ENCODE measurements around the gene CHMP4B. TPM values are rescaled to one million over a fixed set of nuclear protein-coding genes. Genes with fewer than 3 reads are reported as not detected.

CHMP4B gene
- total and polyA plus RNA-seq, 2 donors (not counting 1 experiment from before 2014, with no cell fraction given) = 62.3 to 83.9 TPM

DNA sequence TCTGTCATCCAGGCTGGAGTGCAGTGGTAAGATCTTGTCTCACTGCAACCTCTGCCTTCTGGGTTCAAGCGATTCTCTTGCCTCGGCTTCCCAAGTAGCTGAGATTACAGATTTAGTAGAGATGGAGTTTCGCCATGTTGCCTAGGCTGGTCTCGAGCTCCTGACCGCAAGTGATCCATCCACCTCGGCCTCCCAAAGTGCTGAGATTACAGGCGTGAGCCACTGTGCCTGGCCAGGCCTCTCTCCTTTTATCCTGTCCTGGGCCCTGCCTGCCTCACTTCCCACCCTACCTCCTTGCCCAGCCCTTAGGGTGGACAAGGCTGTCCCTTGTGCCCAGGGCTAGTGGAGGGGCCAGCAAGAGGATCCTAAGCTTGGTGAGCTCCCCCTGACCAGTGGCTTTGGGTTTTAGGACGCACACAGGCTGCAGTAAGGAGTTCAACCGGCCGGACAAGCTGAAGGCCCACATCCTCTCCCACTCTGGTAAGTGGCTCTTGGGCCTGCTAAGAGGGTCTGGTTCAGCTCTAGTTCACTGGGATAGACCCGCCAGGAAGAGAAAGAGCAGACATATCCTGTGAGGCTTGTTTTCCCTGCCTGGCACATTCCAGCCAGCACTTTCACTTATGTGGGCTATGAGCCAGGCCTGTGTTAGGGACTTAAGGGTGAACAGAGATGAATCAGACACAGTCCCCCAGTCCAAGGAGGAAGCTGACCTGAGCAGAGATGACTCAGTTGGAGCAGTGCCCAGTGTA is 21.9 kb upstream of the CHMP4B start:
- WGBS (ENCODE audit: insufficient coverage) = 100% methylated on average over 10 of the region's 11 CpGs
- Mint-ChIP-seq H3K4me1 (peaks cover 41% of the 10 kb centered on the region), H3K27me3 (no peaks in the 10 kb centered on the region), H3K4me3 (no peak overlapping the region), H3K9me3 (ENCODE audit: insufficient read depth) (no peaks in the 10 kb centered on the region), H3K27ac (no peak overlapping the region)
- peaks cover 0 to 3% of the 10 kb centered on the region in 2 experiments for H3K36me3 ChIP-seq (replicated peaks in 1 of 2; ENCODE audit: control extremely low read depth in 1 of 2, control insufficient read depth in 1 of 2, extremely low read depth in 1 of 2, insufficient read depth in 2 of 2, low read length in 1 of 2)
- H3K4me1 ChIP-seq (ENCODE audit: control insufficient read depth in 2 of 2, insufficient read depth in 2 of 2, low read length in 2 of 2) = peaks cover 30 to 39% of the 10 kb centered on the region in 2 donors
- H3K79me2 ChIP-seq (ENCODE audit: control insufficient read depth, insufficient read depth, low read length) = no peaks in the 10 kb centered on the region
- DNase-seq (no peak), ATAC-seq (ENCODE audit: low read depth) (no peak)
- ChIA-PET POLR2A (interaction anchor here (0.6 kb wide), 1 partner anchor 56 kb away, joined by 4 read pairs; no protein-coding TSS in a partner anchor), CTCF (interaction anchor here (0.8 to 2.3 kb wide), 3 partner anchors 10 to 340 kb away, joined by 3 to 8 read pairs (median 3); no protein-coding TSS in a partner anchor)
- H3K4me2 ChIP-seq (replicated peaks; ENCODE audit: low read depth, low read length, poor library complexity, severe bottlenecking) = no peak overlapping the region
- intact Hi-C loops (cut with micrococcal nuclease) = no loop called here
- H4K20me1 ChIP-seq (ENCODE audit: control insufficient read depth, insufficient read depth, low read length, poor library complexity, severe bottlenecking) = no peaks in the 10 kb centered on the region
- no peaks in the 10 kb centered on the region for H3K9me3 ChIP-seq (ENCODE audit: control extremely low read depth in 1 of 3, control insufficient read depth in 2 of 3, insufficient read depth in 1 of 3, low read length in 2 of 3)
- H3K27me3 ChIP-seq (replicated peaks in 1 of 4; ENCODE audit: control extremely low read depth in 1 of 4, control insufficient read depth in 3 of 4, insufficient read depth in 4 of 4, low read length in 3 of 4) = no peaks in the 10 kb centered on the region
- H3K9ac ChIP-seq (ENCODE audit: low read length) = no peak overlapping the region
- TF ChIP-seq, protein P1, sequence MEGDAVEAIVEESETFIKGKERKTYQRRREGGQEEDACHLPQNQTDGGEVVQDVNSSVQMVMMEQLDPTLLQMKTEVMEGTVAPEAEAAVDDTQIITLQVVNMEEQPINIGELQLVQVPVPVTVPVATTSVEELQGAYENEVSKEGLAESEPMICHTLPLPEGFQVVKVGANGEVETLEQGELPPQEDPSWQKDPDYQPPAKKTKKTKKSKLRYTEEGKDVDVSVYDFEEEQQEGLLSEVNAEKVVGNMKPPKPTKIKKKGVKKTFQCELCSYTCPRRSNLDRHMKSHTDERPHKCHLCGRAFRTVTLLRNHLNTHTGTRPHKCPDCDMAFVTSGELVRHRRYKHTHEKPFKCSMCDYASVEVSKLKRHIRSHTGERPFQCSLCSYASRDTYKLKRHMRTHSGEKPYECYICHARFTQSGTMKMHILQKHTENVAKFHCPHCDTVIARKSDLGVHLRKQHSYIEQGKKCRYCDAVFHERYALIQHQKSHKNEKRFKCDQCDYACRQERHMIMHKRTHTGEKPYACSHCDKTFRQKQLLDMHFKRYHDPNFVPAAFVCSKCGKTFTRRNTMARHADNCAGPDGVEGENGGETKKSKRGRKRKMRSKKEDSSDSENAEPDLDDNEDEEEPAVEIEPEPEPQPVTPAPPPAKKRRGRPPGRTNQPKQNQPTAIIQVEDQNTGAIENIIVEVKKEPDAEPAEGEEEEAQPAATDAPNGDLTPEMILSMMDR (IDR thresholded peaks at IDR 0.05) = no peak
- no peak for TF ChIP-seq EZH2 (IDR thresholded peaks at IDR 0.05; ENCODE audit: borderline replicate concordance, insufficient read depth, low read depth, low read length, poor library complexity, severe bottlenecking)
- no peak overlapping the region for H2AFZ ChIP-seq (ENCODE audit: insufficient read depth, low read depth, low read length, poor library complexity, severe bottlenecking)
- no peak overlapping the region for H3K27ac ChIP-seq (ENCODE audit: low read length in 2 of 2)
- H3K4me3 ChIP-seq (ENCODE audit: control extremely low read depth in 1 of 5, extremely low read depth in 1 of 5, insufficient read depth in 1 of 5, low read depth in 2 of 5, low read length in 4 of 5) = no peak overlapping the region

DNA sequence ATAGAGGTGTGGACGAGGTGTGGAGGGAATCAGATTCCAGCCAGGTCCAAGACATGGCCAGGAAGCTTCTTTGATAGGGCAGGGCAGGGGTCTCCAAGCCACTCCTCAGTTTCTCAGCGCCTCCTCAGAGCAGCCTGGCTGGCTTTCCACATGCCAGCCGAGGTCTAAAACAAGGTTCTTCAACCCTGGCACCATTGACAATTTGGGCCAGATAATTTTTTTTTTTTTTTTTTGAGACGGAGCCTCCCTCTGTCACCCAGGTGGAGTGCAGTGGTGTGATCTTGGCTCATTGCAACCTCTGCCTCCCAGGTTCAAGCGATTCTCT is 21.3 kb upstream of the CHMP4B start:
- Histone ChIP-seq H3K36me3 (replicated peaks in 1 of 2; ENCODE audit: control extremely low read depth in 1 of 2, control insufficient read depth in 1 of 2, extremely low read depth in 1 of 2, insufficient read depth in 2 of 2, low read length in 1 of 2) (peaks cover 0 to 3% of the 10 kb centered on the region in 2 experiments), H3K4me2 (replicated peaks; ENCODE audit: low read depth, low read length, poor library complexity, severe bottlenecking) (no peak overlapping the region), H2AFZ (ENCODE audit: insufficient read depth, low read depth, low read length, poor library complexity, severe bottlenecking) (no peak overlapping the region), H4K20me1 (ENCODE audit: control insufficient read depth, insufficient read depth, low read length, poor library complexity, severe bottlenecking) (no peaks in the 10 kb centered on the region), H3K4me3 (ENCODE audit: control extremely low read depth in 1 of 5, extremely low read depth in 1 of 5, insufficient read depth in 1 of 5, low read depth in 2 of 5, low read length in 4 of 5) (no peak overlapping the region), H3K27me3 (replicated peaks in 1 of 4; ENCODE audit: control extremely low read depth in 1 of 4, control insufficient read depth in 3 of 4, insufficient read depth in 4 of 4, low read length in 3 of 4) (no peaks in the 10 kb centered on the region), H3K4me1 (ENCODE audit: control insufficient read depth in 2 of 2, insufficient read depth in 2 of 2, low read length in 2 of 2) (peaks cover 26 to 33% of the 10 kb centered on the region in 2 donors), H3K27ac (ENCODE audit: low read length in 2 of 2) (no peak overlapping the region), H3K9me3 (ENCODE audit: control extremely low read depth in 1 of 3, control insufficient read depth in 2 of 3, insufficient read depth in 1 of 3, low read length in 2 of 3) (no peaks in the 10 kb centered on the region), H3K79me2 (ENCODE audit: control insufficient read depth, insufficient read depth, low read length) (no peaks in the 10 kb centered on the region), H3K9ac (ENCODE audit: low read length) (no peak overlapping the region)
- ChIA-PET CTCF (interaction anchor here (1.4 to 2.3 kb wide), 2 partner anchors 10 to 279 kb away, joined by 3 to 8 read pairs; no protein-coding TSS in a partner anchor), POLR2A (interaction anchor here (0.6 kb wide), 1 partner anchor 57 kb away, joined by 4 read pairs; no protein-coding TSS in a partner anchor)
- Mint-ChIP-seq H3K27ac (no peak overlapping the region), H3K4me1 (peaks cover 35% of the 10 kb centered on the region), H3K27me3 (no peaks in the 10 kb centered on the region), H3K9me3 (ENCODE audit: insufficient read depth) (no peaks in the 10 kb centered on the region), H3K4me3 (no peak overlapping the region)
- 85% methylated on average over 3 of the region's 5 CpGs for WGBS (ENCODE audit: insufficient coverage)
- intact Hi-C loops (cut with micrococcal nuclease) = no loop called here
- ATAC-seq (ENCODE audit: low read depth) (no peak), DNase-seq (no peak)
- TF ChIP-seq EZH2 (IDR thresholded peaks at IDR 0.05; ENCODE audit: borderline replicate concordance, insufficient read depth, low read depth, low read length, poor library complexity, severe bottlenecking) = no peak
- TF ChIP-seq, protein P1 (IDR thresholded peaks at IDR 0.05) = no peak

Measured in B cell (primary cell).